HG03565 (cell line): ENCODE measurements around the gene LGALS9.

Experiments used
- ATAC-seq: cut with Tn5 transposase; IDR thresholded peaks from one replicate; pipeline ENCODE4 v1.9.1; 2021; ENCODE audit warnings: mild to moderate bottlenecking, moderate library complexity; ENCODE audit not compliant: unreplicated experiment

The LGALS9 gene

GRCh38 chr17:27602721-27603420 lies 28.1 kb upstream of the LGALS9 start:
- ATAC-seq, result no peak

- ATAC-seq, result no peak
Measured at GRCh38 chr17:27603421-27603770, 27.6 kb upstream of the LGALS9 start.

GRCh38 chr17:27603880-27604794 lies 26.9 kb upstream of the LGALS9 start:
- no peak for ATAC-seq

GRCh38 chr17:27605409-27605808 lies 25.6 kb upstream of the LGALS9 start:
- ATAC-seq, result no peak

- ATAC-seq, result no peak
Measured at GRCh38 chr17:27607521-27608091, 23.4 kb upstream of the LGALS9 start.

GRCh38 chr17:27608328-27609230 lies 22.4 kb upstream of the LGALS9 start:
- no peak for ATAC-seq

GRCh38 chr17:27609611-27610303 lies 21.2 kb upstream of the LGALS9 start:
- ATAC-seq, result no peak

- no peak for ATAC-seq
Measured at GRCh38 chr17:27610304-27610677, 20.7 kb upstream of the LGALS9 start.

- ATAC-seq, result no peak
Measured at GRCh38 chr17:27612160-27612770, 18.7 kb upstream of the LGALS9 start.

GRCh38 chr17:27613433-27613832 lies 17.6 kb upstream of the LGALS9 start:
- no peak for ATAC-seq

- no peak for ATAC-seq
Measured at GRCh38 chr17:27615121-27615520, 15.9 kb upstream of the LGALS9 start.

- no peak for ATAC-seq
Measured at GRCh38 chr17:27616414-27616813, 14.6 kb upstream of the LGALS9 start.

GRCh38 chr17:27618417-27618816 lies 12.6 kb upstream of the LGALS9 start:
- no peak for ATAC-seq

GRCh38 chr17:27620721-27621120 lies 10.3 kb upstream of the LGALS9 start:
- ATAC-seq, result no peak

GRCh38 chr17:27621536-27621935 lies 9.5 kb upstream of the LGALS9 start:
- ATAC-seq, result no peak

- ATAC-seq, result no peak
Measured at GRCh38 chr17:27621942-27622559, 8.9 kb upstream of the LGALS9 start.

- ATAC-seq, result no peak
Measured at GRCh38 chr17:27622986-27623385, 8.0 kb upstream of the LGALS9 start.

- no peak for ATAC-seq
Measured at GRCh38 chr17:27623614-27624013, 7.4 kb upstream of the LGALS9 start.

GRCh38 chr17:27624539-27624938 lies 6.4 kb upstream of the LGALS9 start:
- no peak for ATAC-seq
